GM15510 (cell line): ENCODE results near the gene PLIN4.

Source experiments
- POLR2A ChIP-seq: IDR thresholded peaks from 3 replicates; pipeline ENCODE4 v1.6.1; 2011; ENCODE audit warnings: borderline replicate concordance; ENCODE audit not compliant: insufficient read length; ENCODE audit errors: extremely low read depth

Gene PLIN4

DNA sequence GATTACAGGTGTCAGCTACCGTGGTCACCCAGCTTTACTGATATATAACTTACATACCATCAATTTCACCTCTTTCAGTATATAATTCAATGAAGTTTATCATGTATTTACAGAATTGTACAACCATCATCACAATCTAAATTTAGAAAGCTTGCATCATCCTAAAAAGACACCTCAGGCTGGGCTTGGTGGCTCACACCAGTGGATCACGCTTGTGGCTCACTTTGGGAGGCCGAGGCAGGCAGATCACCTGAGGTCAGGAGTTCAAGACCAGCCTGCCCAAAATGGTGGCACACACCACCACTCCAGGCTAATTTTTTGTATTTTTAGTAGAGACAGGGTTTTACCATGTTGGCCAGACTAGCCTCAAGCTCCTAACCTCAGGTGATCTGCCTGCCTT, 50.5 kb downstream of the PLIN4 start:
- no peak for TF ChIP-seq POLR2A

DNA sequence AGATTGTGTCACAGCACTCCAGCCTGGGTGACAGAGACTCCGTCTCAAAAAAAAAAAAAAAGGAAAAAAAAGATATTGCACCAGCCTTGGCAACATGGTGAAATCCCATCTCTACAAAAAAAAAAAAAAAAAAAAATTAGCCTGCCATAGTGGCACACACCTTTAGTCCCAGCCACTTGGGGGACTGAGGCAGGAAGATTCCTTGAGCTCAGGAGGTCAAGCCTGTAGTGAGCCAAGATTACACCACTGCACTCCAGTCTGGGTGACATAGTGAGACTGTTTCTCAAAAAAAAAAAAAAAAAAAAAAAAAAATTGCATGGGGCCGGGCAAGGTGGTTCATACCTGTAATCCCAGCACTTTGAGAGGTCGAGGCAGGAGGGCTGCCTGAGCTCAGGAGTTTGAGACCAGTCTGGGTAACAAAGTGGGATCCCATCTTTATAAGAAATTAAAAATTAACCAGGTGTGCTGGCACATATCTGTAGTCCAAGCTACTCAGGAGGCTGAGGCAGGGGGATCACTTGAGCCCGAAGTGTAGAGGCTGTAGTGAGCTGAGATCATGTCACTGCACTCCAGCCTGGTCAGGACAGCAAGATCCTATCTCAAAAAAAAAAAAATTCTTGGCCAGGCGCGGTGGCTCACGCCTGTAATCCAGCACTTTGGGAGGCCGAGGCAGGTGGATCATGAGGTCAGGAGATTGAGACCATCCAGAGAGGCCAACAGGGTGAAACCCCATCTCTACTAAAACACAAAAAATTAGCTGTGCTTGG, 53.3 kb downstream of the PLIN4 start:
- TF ChIP-seq POLR2A, result no peak

GRCh38 chr19:4457654-4458395, 60.5 kb downstream of the PLIN4 start, which contains the start of gene UBXN6:
Gene UBXN6, minus strand, starts transcription at chr19:4457794. Its CDS starts 97 bp downstream, at chr19:4457697.
- TF ChIP-seq POLR2A, result peak; percentile 25

GRCh38 chr19:4456843-4457653, 61.2 kb downstream of the PLIN4 start:
- TF ChIP-seq POLR2A, result no peak

DNA sequence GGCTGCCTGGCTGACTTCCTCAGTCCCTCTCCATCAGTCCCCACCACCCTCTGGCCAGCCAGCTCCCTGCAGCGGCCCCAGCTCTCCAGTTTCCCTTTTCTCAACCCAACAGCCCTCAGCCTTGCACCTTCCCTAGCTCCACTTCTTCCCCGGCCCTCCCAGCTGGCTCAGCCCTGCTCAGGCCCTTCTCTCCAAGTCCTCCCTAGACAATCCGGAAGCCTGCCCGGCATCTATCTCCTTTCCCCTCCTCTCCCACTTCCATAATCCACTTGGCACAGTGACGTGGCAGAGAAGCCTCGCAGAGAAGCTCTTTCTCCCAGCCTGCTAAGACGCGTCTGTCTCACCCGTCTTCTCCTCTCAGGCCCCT, 61.8 kb downstream of the PLIN4 start:
- no peak for TF ChIP-seq POLR2A

DNA sequence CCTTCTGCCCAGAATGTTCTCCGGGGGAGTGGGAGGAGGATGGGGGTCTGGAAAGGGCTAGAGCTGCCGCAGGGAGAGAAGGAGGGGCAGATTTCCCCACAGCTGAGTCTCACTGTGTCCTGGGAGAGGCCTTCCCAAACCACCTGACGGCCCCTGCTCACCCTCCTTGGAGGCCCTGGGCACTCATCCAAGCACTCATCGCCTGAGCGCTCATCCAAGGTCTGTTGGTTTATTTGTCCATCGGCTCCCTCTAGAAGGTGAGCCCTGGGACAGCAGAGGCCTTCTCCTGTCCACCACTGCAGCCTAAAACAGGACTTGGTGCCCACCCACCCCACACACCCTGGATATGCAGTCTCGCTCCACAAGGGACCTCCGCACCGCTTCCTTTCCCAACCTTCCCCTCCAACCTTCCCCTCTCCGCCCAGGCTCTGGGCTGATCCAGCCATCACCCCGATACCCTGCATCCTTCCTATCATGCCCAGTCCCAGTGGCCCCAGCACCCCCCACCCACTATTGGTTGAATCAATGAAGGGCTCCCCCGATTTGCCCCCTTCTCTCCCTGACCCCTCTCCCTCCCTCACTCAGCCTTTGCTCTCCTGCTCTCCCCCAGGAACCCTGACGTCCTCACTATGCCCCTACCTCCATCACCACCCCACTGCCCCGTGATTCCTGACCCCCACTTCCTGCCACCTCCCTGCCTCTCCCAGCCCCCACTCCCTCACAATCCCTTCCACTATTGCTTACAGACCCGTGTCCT, 62.4 kb downstream of the PLIN4 start:
- no peak for TF ChIP-seq POLR2A

GRCh38 chr19:4454747-4455718, 63.3 kb downstream of the PLIN4 start:
- no peak for TF ChIP-seq POLR2A

DNA sequence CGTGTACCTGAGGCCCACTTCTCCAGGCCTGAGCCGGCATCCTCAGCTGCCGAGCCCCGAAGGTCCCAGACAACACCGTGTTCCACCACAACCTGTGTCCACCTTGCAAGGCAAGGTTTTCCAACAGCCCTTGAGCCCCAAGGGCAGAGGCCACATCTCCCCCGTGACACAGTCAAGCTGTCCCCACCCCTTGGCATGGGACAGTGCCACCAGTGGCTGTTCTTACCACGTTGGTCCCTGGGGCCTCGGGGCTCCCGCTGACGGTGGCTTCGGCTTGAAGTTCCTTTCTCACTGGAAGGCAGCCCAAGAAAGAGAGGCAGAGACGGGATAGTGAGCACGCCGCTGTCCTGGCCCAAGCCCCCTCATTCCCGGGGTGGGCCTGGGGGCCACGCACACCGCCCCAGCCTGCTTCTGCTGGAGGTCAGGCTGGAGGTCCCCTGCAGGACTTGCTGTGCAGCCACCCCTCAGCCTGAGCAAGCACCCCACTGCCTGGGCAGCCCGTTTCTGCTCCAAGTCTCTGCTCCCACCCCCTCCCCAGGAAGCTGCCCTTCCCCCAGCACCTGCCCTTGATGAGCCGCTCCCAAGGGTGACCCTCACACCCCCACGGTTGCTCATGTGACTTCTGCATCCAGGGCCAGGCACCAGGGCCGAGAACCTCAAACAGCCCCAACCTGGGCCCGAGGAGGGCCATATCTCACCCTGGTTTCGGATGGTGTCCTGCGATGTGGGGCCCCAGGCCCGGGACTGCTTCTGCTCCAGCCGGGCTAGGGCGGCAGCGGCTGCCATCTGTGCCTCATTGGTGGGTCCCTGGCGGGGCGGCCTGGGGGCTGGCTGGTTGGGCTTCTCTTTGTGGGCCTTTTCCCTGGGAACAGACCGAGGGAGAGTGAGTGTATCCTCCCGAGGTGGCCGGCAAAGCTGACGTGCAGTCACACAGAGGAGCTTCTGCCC, 64.8 kb downstream of the PLIN4 start:
- TF ChIP-seq POLR2A, result no peak

DNA sequence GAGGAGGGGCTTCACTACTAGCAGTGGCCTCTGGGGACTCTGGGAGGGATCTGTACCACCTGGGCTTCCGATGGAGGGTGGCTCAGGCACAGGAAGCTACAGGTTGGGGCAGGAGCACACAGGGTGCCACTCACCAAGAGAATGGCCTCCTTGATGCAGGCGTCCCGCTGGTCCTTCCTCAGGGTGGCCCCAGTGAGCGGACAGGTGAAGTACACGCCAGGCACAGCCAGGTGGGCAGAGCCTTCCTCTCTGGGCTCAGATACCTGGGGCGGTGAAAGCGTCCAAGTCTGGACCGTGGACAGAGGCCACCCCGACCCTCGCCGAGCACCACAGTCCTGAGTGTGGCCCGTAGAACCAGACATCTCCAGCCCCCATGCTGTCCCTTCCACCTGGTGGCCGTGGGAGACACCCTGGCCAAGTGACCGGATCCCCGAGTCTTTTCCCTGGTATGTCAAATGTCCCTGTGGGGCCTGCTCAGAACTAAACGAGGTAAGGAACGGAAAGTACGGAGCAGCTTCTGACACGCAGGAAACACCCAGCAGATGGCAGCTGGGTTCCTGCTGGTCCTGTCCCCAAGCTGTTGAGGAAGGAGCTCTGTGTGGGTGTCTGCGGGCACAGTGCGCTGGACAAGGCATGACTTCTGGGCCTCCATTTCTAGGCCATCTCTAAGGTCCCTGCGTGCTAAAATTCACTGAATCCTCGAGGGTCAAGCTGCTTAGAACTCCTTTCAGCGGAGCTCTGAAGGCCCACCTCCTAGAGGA, 65.9 kb downstream of the PLIN4 start:
- no peak for TF ChIP-seq POLR2A
